HepG2 (cell line): ENCODE results near the gene KLHL7. TPM values are rescaled to one million over a fixed set of nuclear protein-coding genes. Genes with fewer than 3 reads are reported as not detected.
A peak's percentile ranks its signal among the peaks of the same experiment; 100 is the strongest.

Source experiments
- ATAC-seq: fragments of 200-7000 bp; cut with Tn5 transposase; 3 replicates; pipeline ENCODE4 v1.9.1; 2020; ENCODE audit warnings: mild to moderate bottlenecking, moderate library complexity
- BruUV-seq: library from RNA; stranded (reverse); fragments of 400-500 nt; replicated peaks from 2 replicates; lab custom pipeline; 2021; lab: Mats Ljungman, UMichigan
- CTCF ChIA-PET: fragments of 300-600 bp; formaldehyde crosslinking; extraction: SDS; loops from one replicate; lab custom pipeline; 2021; ENCODE audit warnings: low total read pairs, inconsistent platforms, low intra/inter-chr PET ratio; lab: Yijun Ruan, JAX
- POLR2A ChIA-PET: fragments of 350-600 bp; sonication (Branson Sonifier 250); formaldehyde crosslinking; loops from one replicate; lab custom pipeline; 2020; ENCODE audit warnings: antibody characterized with exemption, inconsistent platforms; lab: Yijun Ruan, JAX
- DNase-seq: peaks from one replicate; pipeline ENCODE4 v3.0.0-alpha.2; 2015; ENCODE audit warnings: low spot score
- FAIRE-seq: peaks from 3 replicates; lab custom pipeline; 2011; peaks lifted over from hg19 to GRCh38; lab: Jason Lieb, UNC
- H2AFZ ChIP-seq: one replicate; pipeline ENCODE4 v1.6.1; 2011; ENCODE audit warnings: low read length, inconsistent platforms
- H3K27ac ChIP-seq: fragments of 300-600 bp; 3 replicates; pipeline ENCODE4 v1.8.0; 2011; ENCODE audit warnings: mixed run types, mild to moderate bottlenecking, mixed read lengths, low read length, inconsistent platforms; ENCODE audit not compliant: insufficient read depth; ENCODE audit errors: extremely low read length
- H3K27me3 ChIP-seq, 2 experiments: fragments of 200-600 bp in 1 of 2; 2 replicates in 1 of 2; 3 replicates in 1 of 2; pipeline versions ENCODE4 v1.6.0 to v1.8.0; 2011; ENCODE audit warnings: low read length in 2 of 2, mild to moderate bottlenecking in 2 of 2, moderate library complexity in 2 of 2, inconsistent platforms in 1 of 2; ENCODE audit not compliant: insufficient read depth in 2 of 2, control insufficient read depth in 1 of 2
- H3K36me3 ChIP-seq, 2 experiments: fragments of 200-600 bp in 1 of 2; replicated peaks in 1 of 2; 2 replicates in 1 of 2; 3 replicates in 1 of 2; pipeline versions ENCODE4 v1.5.1 to v1.8.0; 2011; ENCODE audit warnings: low read length in 2 of 2, inconsistent platforms in 1 of 2; ENCODE audit not compliant: insufficient read depth in 2 of 2, control insufficient read depth in 1 of 2
- H3K4me1 ChIP-seq: 2 replicates; pipeline ENCODE4 v1.5.1; 2012; ENCODE audit warnings: low read length, inconsistent platforms; ENCODE audit not compliant: insufficient read depth
- H3K4me2 ChIP-seq: 2 replicates; pipeline ENCODE4 v1.6.0; 2011; ENCODE audit warnings: low read depth, low read length, inconsistent platforms
- H3K4me3 ChIP-seq, 3 experiments: fragments of 200-600 bp in 1 of 3; sonication (generic), shearing (Covaris generic) in 1 of 3; replicated peaks in 1 of 3; 2 replicates each; pipeline ENCODE4 v1.5.1; 2011 to 2016; ENCODE audit warnings: low read length in 3 of 3, inconsistent platforms in 2 of 3, low read depth in 2 of 3, mild to moderate bottlenecking in 2 of 3, control low read depth in 1 of 3, mixed read lengths in 1 of 3; ENCODE audit not compliant: insufficient read depth in 1 of 3
- H3K79me2 ChIP-seq: one replicate; pipeline ENCODE4 v1.6.1; 2011; ENCODE audit warnings: low read length, inconsistent platforms; ENCODE audit not compliant: insufficient read depth
- H3K9ac ChIP-seq: 2 replicates; pipeline ENCODE4 v1.6.0; 2011; ENCODE audit warnings: mild to moderate bottlenecking, low read depth, low read length, inconsistent platforms; ENCODE audit not compliant: insufficient read depth
- H3K9me3 ChIP-seq: 2 replicates; pipeline ENCODE4 v1.5.1; 2012; ENCODE audit warnings: mild to moderate bottlenecking, low read length
- H4K20me1 ChIP-seq: 2 replicates; pipeline ENCODE4 v1.6.0; 2011; ENCODE audit warnings: inconsistent platforms, mild to moderate bottlenecking, low read length, moderate library complexity; ENCODE audit not compliant: insufficient read depth
- CTCF ChIP-seq: sonication (generic); formaldehyde crosslinking; IDR thresholded peaks from 2 replicates; pipeline ENCODE4 v1.5.0; 2020; ENCODE audit warnings: mild to moderate bottlenecking, missing genetic modification reagents, moderate library complexity
- IRF2 ChIP-seq: IDR thresholded peaks from 2 replicates; pipeline ENCODE4 v1.6.1; 2018; ENCODE audit warnings: missing genetic modification reagents, missing compliant biosample characterization
- KDM6A ChIP-seq: IDR thresholded peaks from 2 replicates; pipeline ENCODE4 v1.6.1; 2016; ENCODE audit warnings: low read depth
- MAFF ChIP-seq: IDR thresholded peaks from 2 replicates; pipeline ENCODE4 v1.6.1; 2011; ENCODE audit warnings: low read depth, low read length, improper control_type of control experiment
- RAD21 ChIP-seq: fragments of 450-650 bp; formaldehyde crosslinking; IDR thresholded peaks from 2 replicates; pipeline ENCODE4 v1.5.0; 2020; ENCODE audit warnings: mild to moderate bottlenecking
- SMC3 ChIP-seq: IDR thresholded peaks from 2 replicates; pipeline ENCODE4 v1.6.1; 2011; ENCODE audit warnings: low read length, improper control_type of control experiment
- STAG1 ChIP-seq: sonication (generic); formaldehyde crosslinking; IDR thresholded peaks from 2 replicates; pipeline ENCODE4 v1.4.0; 2020; ENCODE audit warnings: missing genetic modification reagents
- U2AF2 ChIP-seq: fragments of 200-400 bp; formaldehyde crosslinking; IDR thresholded peaks from 2 replicates; pipeline ENCODE4 v1.6.1; 2017; ENCODE audit warnings: low read depth, mild to moderate bottlenecking, low read length
- ZKSCAN5 ChIP-seq: sonication (generic); formaldehyde crosslinking; IDR thresholded peaks from 2 replicates; pipeline ENCODE4 v1.5.1; 2020; ENCODE audit warnings: mild to moderate bottlenecking, missing genetic modification reagents
- ZNF335 ChIP-seq: sonication (generic); formaldehyde crosslinking; IDR thresholded peaks from 2 replicates; pipeline ENCODE4 v1.4.0; 2020; ENCODE audit warnings: missing genetic modification reagents
- WGBS: methylation state at CpG from one replicate; pipeline ENCODE4 v1.1.6; 2017; ENCODE audit warnings: low lambda C conversion rate; 5-methylcytosine and 5-hydroxymethylcytosine counted together
- in situ Hi-C: cut with HindIII; loops from 2 replicates; pipeline ENCODE4 v1.10.0; 2017; ENCODE audit warnings: low pct_unique_long_range_greater_than_20kb; ENCODE audit not compliant: extremely low pct_ligation_motif_present
- intact Hi-C: fragments of 100-400 bp; cut with micrococcal nuclease; formaldehyde crosslinking; loops from one replicate; pipeline ENCODE4 v1.10.0; 2022; ENCODE audit not compliant: unreplicated experiment
- polyA plus RNA-seq, 8 experiments: library from polyadenylated mRNA; depleted of rRNA in 3 of 8; stranded (reverse) in 7 of 8; unstranded in 1 of 8; fragments of >200 nt; fragmentation: Illumina TruSeq in 4 of 8; extraction: Trizol in 4 of 8; gene quantifications; 2 replicates each; pipeline versions ENCODE4 v1.2.1 to v1.2.3, GENCODE V29; 2011 to 2016; ENCODE audit warnings: low read depth in 4 of 8, missing spikeins in 1 of 8, mixed read lengths in 1 of 8; ENCODE audit not compliant: insufficient read depth in 1 of 8
- total RNA-seq, 5 experiments: library from RNA; depleted of rRNA; stranded (reverse); fragments of >200 nt; fragmentation: Illumina TruSeq; extraction: Trizol; gene quantifications; 2 replicates each; pipeline ENCODE4 v1.2.3, GENCODE V29; 2016; ENCODE audit warnings: low read depth in 1 of 5
- TF ChIP-seq, protein P1 (sequence below): sonication (generic); formaldehyde crosslinking; IDR thresholded peaks from 2 replicates; pipeline ENCODE4 v1.5.1; 2020; ENCODE audit warnings: missing genetic modification reagents, mild to moderate bottlenecking, borderline replicate concordance
- TF ChIP-seq, protein P2 (sequence below): sonication (generic); formaldehyde crosslinking; conservative IDR thresholded peaks from 2 replicates; pipeline ENCODE4 v1.8.0; 2022; ENCODE audit warnings: low read depth, missing genetic modification reagents
- TF ChIP-seq, protein P3 (sequence below): IDR thresholded peaks from 2 replicates; pipeline ENCODE4 v1.6.1; 2016; ENCODE audit warnings: low read depth, missing genetic modification reagents, missing compliant biosample characterization

KLHL7 gene
- total and polyA plus RNA-seq, 2 of the 13 experiments (the other 11 are each of a cell fraction or from before 2014, with no cell fraction given): 16.2 to 34.4 TPM

DNA sequence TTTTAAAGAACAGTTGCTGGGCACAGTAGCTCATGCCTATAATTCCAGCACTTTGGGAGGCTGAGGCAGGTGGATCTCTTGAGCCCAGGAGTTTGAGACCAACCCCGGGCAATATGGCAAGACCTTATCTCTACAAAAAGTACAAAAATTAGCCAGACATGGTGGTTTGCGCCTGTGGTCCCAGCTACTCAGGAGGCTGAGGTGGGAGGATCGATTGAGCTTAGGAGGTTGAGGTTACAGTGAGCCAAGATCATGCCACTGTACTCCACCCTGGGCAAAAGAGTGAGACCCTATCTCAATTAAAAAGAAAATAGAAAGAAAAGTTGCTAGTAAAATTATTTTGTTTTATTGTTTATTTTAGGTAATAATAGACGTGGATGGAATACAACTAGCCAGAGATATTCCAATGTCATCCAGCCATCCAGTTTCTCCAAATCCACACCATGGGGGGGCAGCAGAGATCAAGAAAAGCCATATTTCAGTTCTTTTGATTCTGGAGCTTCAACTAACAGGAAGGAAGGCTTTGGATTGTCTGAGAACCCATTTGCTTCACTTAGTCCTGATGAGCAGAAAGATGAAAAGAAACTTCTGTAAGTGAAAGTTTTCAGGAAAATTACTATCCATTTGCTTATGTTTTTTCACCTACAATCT, 79.2 kb downstream of the KLHL7 start (continued):
- TF ChIP-seq CTCF (CRISPR knock-in tag): peak; percentile 72
- peak; percentile 69 for TF ChIP-seq STAG1 (CRISPR knock-in tag)
- 0 out of 2 replicates have a peak, but pooled peaks have one; percentile 22 for TF ChIP-seq IRF2 (CRISPR knock-in tag)
- peak; percentile 50 for TF ChIP-seq SMC3
- TF ChIP-seq RAD21: 0 out of 2 replicates have a peak, but pooled peaks have one; percentile 21
- TF ChIP-seq, all 625 proteins: peak for 8

DNA sequence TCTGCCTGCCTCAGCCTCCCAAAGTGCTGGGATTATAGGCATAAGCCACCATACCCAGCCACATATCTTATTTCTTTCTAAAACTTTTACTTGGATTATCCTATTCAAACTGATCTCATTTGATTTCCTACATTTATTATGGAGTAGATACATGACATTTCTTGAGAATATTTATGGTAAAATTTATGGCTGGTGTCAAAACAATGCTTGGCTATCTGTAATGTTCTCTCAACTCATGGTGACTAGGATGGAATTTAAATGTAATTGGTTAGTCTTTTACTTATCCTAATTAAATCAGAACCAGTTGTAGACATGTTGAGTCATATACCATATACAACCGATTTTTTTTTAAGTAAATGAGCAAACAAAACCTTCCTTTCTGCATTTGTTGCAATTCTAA, 80.4 kb downstream of the KLHL7 start:
- in situ Hi-C loops (no loop called here), intact Hi-C loops (loop anchor here (1.0 to 10.0 kb wide), 4 partner anchors 75 to 359 kb away; partner anchors contain the start of gene IGF2BP3)
- H3K9ac ChIP-seq: no peak overlapping the region
- H3K27me3 ChIP-seq: no peaks in the 10 kb centered on the region; a peak in 1 of 5 replicates
- DNase-seq: no peak
- no peak overlapping the region for H3K4me2 ChIP-seq
- no peak for ATAC-seq
- no TSS peak for BruUV-seq
- H3K9me3 ChIP-seq: no peaks in the 10 kb centered on the region
- peaks cover 36% of the 10 kb centered on the region for H3K4me1 ChIP-seq
- H4K20me1 ChIP-seq: no peaks in the 10 kb centered on the region; the same call in 1 of the 2 replicates
- WGBS: 57% methylated on average over 1 of the region's 1 CpG
- H3K4me3 ChIP-seq: no peak overlapping the region
- H2AFZ ChIP-seq: no peak overlapping the region
- no peak for FAIRE-seq
- CTCF ChIA-PET: no interaction called here
- no peak overlapping the region for H3K27ac ChIP-seq
- H3K79me2 ChIP-seq: peaks cover 43% of the 10 kb centered on the region
- POLR2A ChIA-PET: interaction anchor here (2.0 kb wide), 1 partner anchor 80 kb away, joined by 6 read pairs; no protein-coding TSS in a partner anchor
- peaks cover 1 to 37% of the 10 kb centered on the region in 2 experiments for H3K36me3 ChIP-seq
- TF ChIP-seq, protein P1, sequence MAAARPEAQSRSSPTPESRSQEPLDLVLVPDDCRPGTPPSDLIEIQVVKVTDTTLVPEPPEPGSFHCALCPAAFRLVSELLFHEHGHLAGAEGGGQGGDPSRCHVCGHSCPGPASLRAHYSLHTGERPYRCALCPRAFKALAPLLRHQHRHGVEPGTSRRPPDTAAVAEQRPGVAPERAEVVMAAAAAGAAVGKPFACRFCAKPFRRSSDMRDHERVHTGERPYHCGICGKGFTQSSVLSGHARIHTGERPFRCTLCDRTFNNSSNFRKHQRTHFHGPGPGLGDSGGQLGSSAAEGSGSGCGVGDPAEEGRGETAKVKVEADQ (CRISPR knock-in tag): no peak
- TF ChIP-seq MAFF (no peak), U2AF2 (no peak), ZNF335 (CRISPR knock-in tag) (no peak), ZKSCAN5 (no peak), KDM6A (CRISPR knock-in tag) (no peak)
- TF ChIP-seq, protein P2, sequence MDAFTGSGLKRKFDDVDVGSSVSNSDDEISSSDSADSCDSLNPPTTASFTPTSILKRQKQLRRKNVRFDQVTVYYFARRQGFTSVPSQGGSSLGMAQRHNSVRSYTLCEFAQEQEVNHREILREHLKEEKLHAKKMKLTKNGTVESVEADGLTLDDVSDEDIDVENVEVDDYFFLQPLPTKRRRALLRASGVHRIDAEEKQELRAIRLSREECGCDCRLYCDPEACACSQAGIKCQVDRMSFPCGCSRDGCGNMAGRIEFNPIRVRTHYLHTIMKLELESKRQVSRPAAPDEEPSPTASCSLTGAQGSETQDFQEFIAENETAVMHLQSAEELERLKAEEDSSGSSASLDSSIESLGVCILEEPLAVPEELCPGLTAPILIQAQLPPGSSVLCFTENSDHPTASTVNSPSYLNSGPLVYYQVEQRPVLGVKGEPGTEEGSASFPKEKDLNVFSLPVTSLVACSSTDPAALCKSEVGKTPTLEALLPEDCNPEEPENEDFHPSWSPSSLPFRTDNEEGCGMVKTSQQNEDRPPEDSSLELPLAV (CRISPR knock-in tag): no peak
- TF ChIP-seq, protein P3, sequence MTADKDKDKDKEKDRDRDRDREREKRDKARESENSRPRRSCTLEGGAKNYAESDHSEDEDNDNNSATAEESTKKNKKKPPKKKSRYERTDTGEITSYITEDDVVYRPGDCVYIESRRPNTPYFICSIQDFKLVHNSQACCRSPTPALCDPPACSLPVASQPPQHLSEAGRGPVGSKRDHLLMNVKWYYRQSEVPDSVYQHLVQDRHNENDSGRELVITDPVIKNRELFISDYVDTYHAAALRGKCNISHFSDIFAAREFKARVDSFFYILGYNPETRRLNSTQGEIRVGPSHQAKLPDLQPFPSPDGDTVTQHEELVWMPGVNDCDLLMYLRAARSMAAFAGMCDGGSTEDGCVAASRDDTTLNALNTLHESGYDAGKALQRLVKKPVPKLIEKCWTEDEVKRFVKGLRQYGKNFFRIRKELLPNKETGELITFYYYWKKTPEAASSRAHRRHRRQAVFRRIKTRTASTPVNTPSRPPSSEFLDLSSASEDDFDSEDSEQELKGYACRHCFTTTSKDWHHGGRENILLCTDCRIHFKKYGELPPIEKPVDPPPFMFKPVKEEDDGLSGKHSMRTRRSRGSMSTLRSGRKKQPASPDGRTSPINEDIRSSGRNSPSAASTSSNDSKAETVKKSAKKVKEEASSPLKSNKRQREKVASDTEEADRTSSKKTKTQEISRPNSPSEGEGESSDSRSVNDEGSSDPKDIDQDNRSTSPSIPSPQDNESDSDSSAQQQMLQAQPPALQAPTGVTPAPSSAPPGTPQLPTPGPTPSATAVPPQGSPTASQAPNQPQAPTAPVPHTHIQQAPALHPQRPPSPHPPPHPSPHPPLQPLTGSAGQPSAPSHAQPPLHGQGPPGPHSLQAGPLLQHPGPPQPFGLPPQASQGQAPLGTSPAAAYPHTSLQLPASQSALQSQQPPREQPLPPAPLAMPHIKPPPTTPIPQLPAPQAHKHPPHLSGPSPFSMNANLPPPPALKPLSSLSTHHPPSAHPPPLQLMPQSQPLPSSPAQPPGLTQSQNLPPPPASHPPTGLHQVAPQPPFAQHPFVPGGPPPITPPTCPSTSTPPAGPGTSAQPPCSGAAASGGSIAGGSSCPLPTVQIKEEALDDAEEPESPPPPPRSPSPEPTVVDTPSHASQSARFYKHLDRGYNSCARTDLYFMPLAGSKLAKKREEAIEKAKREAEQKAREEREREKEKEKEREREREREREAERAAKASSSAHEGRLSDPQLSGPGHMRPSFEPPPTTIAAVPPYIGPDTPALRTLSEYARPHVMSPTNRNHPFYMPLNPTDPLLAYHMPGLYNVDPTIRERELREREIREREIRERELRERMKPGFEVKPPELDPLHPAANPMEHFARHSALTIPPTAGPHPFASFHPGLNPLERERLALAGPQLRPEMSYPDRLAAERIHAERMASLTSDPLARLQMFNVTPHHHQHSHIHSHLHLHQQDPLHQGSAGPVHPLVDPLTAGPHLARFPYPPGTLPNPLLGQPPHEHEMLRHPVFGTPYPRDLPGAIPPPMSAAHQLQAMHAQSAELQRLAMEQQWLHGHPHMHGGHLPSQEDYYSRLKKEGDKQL (CRISPR knock-in tag): no peak
